SU-DHL-6 (cell line): Measurements from ENCODE around the gene POFUT2.

Experiments
- EZH2phosphoT487 ChIP-seq: fragments of 200-600 bp; sonication (generic), shearing (Covaris generic); conservative IDR thresholded peaks from 2 replicates; pipeline ENCODE4 v1.6.1; 2018; ENCODE audit warnings: mild to moderate bottlenecking, antibody characterized with exemption, low read length, moderate library complexity, mixed read lengths
- TF ChIP-seq, protein P1 (sequence below): fragments of 200-600 bp; sonication (generic); IDR thresholded peaks from one replicate; pipeline ENCODE4 v1.5.1; 2017; ENCODE audit warnings: antibody characterized with exemption, mild to moderate bottlenecking, low read length, moderate library complexity; ENCODE audit not compliant: insufficient read depth, poor library complexity, severe bottlenecking

GRCh38 chr21:45288441-45288841 lies 746 bp upstream of the POFUT2 start:
- TF ChIP-seq, protein P1, sequence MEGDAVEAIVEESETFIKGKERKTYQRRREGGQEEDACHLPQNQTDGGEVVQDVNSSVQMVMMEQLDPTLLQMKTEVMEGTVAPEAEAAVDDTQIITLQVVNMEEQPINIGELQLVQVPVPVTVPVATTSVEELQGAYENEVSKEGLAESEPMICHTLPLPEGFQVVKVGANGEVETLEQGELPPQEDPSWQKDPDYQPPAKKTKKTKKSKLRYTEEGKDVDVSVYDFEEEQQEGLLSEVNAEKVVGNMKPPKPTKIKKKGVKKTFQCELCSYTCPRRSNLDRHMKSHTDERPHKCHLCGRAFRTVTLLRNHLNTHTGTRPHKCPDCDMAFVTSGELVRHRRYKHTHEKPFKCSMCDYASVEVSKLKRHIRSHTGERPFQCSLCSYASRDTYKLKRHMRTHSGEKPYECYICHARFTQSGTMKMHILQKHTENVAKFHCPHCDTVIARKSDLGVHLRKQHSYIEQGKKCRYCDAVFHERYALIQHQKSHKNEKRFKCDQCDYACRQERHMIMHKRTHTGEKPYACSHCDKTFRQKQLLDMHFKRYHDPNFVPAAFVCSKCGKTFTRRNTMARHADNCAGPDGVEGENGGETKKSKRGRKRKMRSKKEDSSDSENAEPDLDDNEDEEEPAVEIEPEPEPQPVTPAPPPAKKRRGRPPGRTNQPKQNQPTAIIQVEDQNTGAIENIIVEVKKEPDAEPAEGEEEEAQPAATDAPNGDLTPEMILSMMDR, result no peak
- TF ChIP-seq EZH2phosphoT487, result no peak
